Gastrocnemius medialis (tissue), 4 donors: ENCODE data around the gene HHLA2. TPM values are rescaled to one million over a fixed set of nuclear protein-coding genes. Genes with fewer than 3 reads are reported as not detected.

Experiments
- ATAC-seq, 2 donors: fragments of 150-250 bp; one replicate each; pipeline ENCODE4 v1.9.1; 2016
- DNase-seq, 2 donors: peaks; one replicate each; pipeline ENCODE4 v3.0.0-alpha.2; 2019
- H3K27ac ChIP-seq, 4 donors: fragments of 200-600 bp; sonication (generic); 1 replicate in 1 of 4; 2 replicates in 3 of 4; pipeline ENCODE4 v1.5.1; 2016 to 2018; ENCODE audit warnings: mild to moderate bottlenecking in 2 of 4, moderate library complexity in 1 of 4
- H3K27me3 ChIP-seq, 3 donors: fragments of 200-600 bp; sonication (generic) in 2 of 3; 1 replicate in 1 of 3; 2 replicates in 2 of 3; pipeline versions ENCODE4 v1.5.1 to v1.6.0; 2016 to 2019; ENCODE audit warnings: mild to moderate bottlenecking in 1 of 3, moderate library complexity in 1 of 3
- H3K36me3 ChIP-seq, 2 donors: fragments of 200-600 bp; sonication (generic) in 1 of 2; one replicate each; pipeline ENCODE4 v1.5.1; 2017 to 2018
- H3K4me1 ChIP-seq, 2 donors: fragments of 200-600 bp; sonication (generic) in 1 of 2; one replicate each; pipeline ENCODE4 v1.5.1; 2016 to 2017; ENCODE audit warnings: mild to moderate bottlenecking in 2 of 2
- H3K4me3 ChIP-seq, 4 donors: fragments of 200-600 bp; sonication (generic) in 3 of 4; 1 replicate in 1 of 4; 2 replicates in 3 of 4; pipeline ENCODE4 v1.5.1; 2016 to 2019; ENCODE audit warnings: mild to moderate bottlenecking in 2 of 4
- H3K9me3 ChIP-seq, 3 donors: fragments of 200-600 bp; sonication (generic) in 2 of 3; 1 replicate in 1 of 3; 2 replicates in 2 of 3; pipeline ENCODE4 v1.5.1; 2016 to 2019
- CTCF ChIP-seq, 5 experiments: fragments of 450-650 bp in 3 of 5; fragments of 200-600 bp in 2 of 5; sonication (generic) in 2 of 5; IDR thresholded peaks in 4 of 5; conservative IDR thresholded peaks in 1 of 5; 1 replicate in 4 of 5; 2 replicates in 1 of 5; pipeline ENCODE4 v1.5.1; 2016 to 2019; ENCODE audit warnings: antibody characterized with exemption in 5 of 5, mild to moderate bottlenecking in 3 of 5, moderate library complexity in 3 of 5
- POLR2A ChIP-seq, 2 donors: fragments of 450-650 bp; IDR thresholded peaks; one replicate each; pipeline ENCODE4 v1.6.1; 2017; ENCODE audit warnings: antibody characterized with exemption in 2 of 2, mild to moderate bottlenecking in 2 of 2, moderate library complexity in 2 of 2
- in situ Hi-C, 4 donors: fragments of 200-750 bp; cut with MboI; loops; one replicate each; pipeline versions ENCODE4 v1.15.0 to v1.8.0; 2017; ENCODE audit warnings: low sequenced_read_pairs in 4 of 4
- intact Hi-C: fragments of 100-400 bp; cut with DNase I; formaldehyde crosslinking; loops from one replicate; pipeline ENCODE4 v1.15.1; 2023; ENCODE audit warnings: low total_unique reads
- total RNA-seq, 4 donors: library from RNA; depleted of rRNA; stranded (reverse); fragments of >200 nt; gene quantifications; one replicate each; pipeline versions ENCODE4 v1.1.0 to v1.2.3, GENCODE V29; 2016

The HHLA2 gene
- total RNA-seq, 4 donors from 2014 or later, result 0.49 TPM; not detected in 3

DNA sequence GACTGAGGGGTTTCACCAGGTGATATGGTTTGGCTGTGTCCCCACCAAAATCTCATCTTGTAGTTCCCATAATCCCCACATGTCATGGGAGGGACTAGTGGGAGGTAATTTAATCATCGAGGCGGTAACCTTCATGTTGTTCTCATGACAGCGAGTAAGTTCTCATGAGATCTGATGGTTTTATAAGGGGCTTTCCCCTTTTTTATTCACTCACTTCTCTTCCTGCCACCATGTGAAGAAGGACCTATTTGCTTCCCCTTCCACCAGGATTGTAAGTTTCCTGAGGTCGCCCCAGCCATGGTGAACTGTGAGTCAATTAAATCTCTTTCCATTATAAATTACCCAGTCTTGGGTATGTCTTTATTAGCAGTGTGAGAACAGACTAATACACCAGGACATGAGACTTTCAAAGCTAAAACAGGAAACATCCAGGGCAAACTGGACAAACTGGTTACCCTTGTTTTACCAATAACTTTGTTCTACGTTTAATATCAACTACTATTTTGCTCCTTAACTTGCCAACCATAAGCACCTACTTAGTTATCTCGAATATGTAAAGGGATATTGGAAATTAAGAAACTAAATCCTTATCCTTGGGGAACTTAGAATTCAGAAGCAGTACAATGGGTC is 115.9 kb downstream of the HHLA2 start:
- intact Hi-C loops (no loop called here), in situ Hi-C loops (loop anchor here in 1 of 4 donors (25.0 kb wide), 1 partner anchor 475 kb away; no protein-coding TSS in a partner anchor)
- Histone ChIP-seq H3K4me3 (no peak overlapping the region), H3K9me3 (no peaks in the 10 kb centered on the region), H3K27ac (no peak overlapping the region), H3K4me1 (no peaks in the 10 kb centered on the region), H3K36me3 (no peaks in the 10 kb centered on the region), H3K27me3 (no peaks in the 10 kb centered on the region)
- DNase-seq (no peak), ATAC-seq (no peak)
- no peak for TF ChIP-seq CTCF (IDR thresholded peaks at IDR 0.05 in 4 of 5, conservative IDR thresholded peaks at IDR 0.05 in 1 of 5)
- TF ChIP-seq POLR2A (IDR thresholded peaks at IDR 0.05), result no peak

DNA sequence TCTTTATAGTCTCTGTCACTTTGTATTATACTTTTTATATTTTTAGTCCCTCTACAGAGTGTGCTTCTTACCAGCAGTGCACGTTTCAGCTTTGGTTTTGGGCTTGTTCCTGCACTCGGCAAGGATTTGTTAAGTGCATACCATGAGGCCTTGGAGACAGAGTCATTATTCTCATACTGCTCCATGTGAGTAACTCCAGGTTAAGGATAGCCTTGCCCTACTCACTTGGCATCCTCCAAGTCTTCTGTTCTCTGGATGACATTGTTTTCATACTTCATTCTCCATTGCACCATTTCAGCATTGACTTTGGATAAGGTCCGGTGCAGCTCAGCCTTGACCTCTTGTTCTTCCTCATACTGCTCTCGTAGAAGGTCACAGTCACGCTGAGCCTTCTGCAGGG is 117.7 kb downstream of the HHLA2 start:
- H3K27me3 ChIP-seq, result no peaks in the 10 kb centered on the region
- no peak overlapping the region for H3K27ac ChIP-seq
- H3K36me3 ChIP-seq, result no peaks in the 10 kb centered on the region
- H3K4me1 ChIP-seq, result no peaks in the 10 kb centered on the region
- H3K9me3 ChIP-seq, result no peaks in the 10 kb centered on the region
- ATAC-seq, result no peak
- DNase-seq, result no peak
- TF ChIP-seq CTCF (IDR thresholded peaks at IDR 0.05 in 4 of 5, conservative IDR thresholded peaks at IDR 0.05 in 1 of 5), result no peak
- TF ChIP-seq POLR2A (IDR thresholded peaks at IDR 0.05), result no peak
- intact Hi-C loops, result no loop called here
- H3K4me3 ChIP-seq, result no peak overlapping the region
- in situ Hi-C loops, result loop anchor here in 1 of 4 donors (25.0 kb wide), 1 partner anchor 477 kb away; no protein-coding TSS in a partner anchor

DNA sequence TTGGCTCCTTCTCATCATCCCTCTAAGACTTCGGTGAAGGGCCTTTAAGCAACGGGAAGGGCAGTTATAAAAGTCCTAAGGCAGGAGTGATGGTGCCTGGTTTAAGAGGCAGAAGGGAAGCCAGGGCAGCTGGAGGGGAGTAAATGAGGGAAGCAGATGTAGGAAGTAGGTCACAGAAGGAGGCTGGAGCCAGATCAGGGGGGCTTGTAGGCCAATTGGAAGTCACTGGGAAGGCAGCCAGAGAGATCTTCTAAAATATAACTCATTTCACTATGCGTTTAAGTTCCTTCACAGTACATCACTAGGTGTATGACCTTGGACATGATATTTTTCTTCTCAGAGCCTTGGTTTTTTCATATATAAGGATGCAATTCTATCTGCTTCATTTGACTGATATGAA is 119.3 kb downstream of the HHLA2 start:
- H3K4me3 ChIP-seq, result no peak overlapping the region
- H3K27ac ChIP-seq, result no peak overlapping the region
- TF ChIP-seq POLR2A (IDR thresholded peaks at IDR 0.05) (no peak), CTCF (IDR thresholded peaks at IDR 0.05 in 4 of 5, conservative IDR thresholded peaks at IDR 0.05 in 1 of 5) (no peak)
- no peaks in the 10 kb centered on the region for H3K36me3 ChIP-seq
- no peak for ATAC-seq
- H3K9me3 ChIP-seq, result no peaks in the 10 kb centered on the region
- DNase-seq, result no peak
- H3K27me3 ChIP-seq, result no peaks in the 10 kb centered on the region
- in situ Hi-C loops (loop anchor here in 1 of 4 donors (25.0 kb wide), 1 partner anchor 478 kb away; no protein-coding TSS in a partner anchor), intact Hi-C loops (no loop called here)
- no peaks in the 10 kb centered on the region for H3K4me1 ChIP-seq

- in situ Hi-C loops, result loop anchor here in 1 of 4 donors (25.0 kb wide), 1 partner anchor 479 kb away; no protein-coding TSS in a partner anchor
- Histone ChIP-seq H3K36me3 (no peaks in the 10 kb centered on the region), H3K4me1 (no peaks in the 10 kb centered on the region), H3K27me3 (no peaks in the 10 kb centered on the region), H3K4me3 (no peak overlapping the region), H3K9me3 (no peaks in the 10 kb centered on the region), H3K27ac (no peak overlapping the region)
- intact Hi-C loops, result no loop called here
- DNase-seq (no peak), ATAC-seq (no peak)
- TF ChIP-seq POLR2A (IDR thresholded peaks at IDR 0.05), result no peak
- TF ChIP-seq CTCF (IDR thresholded peaks at IDR 0.05 in 4 of 5, conservative IDR thresholded peaks at IDR 0.05 in 1 of 5), result no peak
Measured at GRCh38 chr3:108416111-108416869, 119.9 kb downstream of the HHLA2 start.
